Endothelial cell of hepatic sinusoid (primary cell): Measurements from ENCODE around the gene PTGDS.

Source experiments
- in situ Hi-C: cut with HindIII; loops from 2 replicates; pipeline ENCODE4 v1.10.0; 2017; ENCODE audit warnings: low sequenced_read_pairs

Gene PTGDS

GRCh38 chr9:136944519-136945332, 32.6 kb upstream of the PTGDS start, which contains the start of the genes C8G and FBXW5:
Gene C8G (plus strand): TSS chr9:136945243. CDS start chr9:136945321, 78 bp downstream.
Gene FBXW5 (minus strand): TSS chr9:136944738. CDS start chr9:136944083, 655 bp downstream.
- in situ Hi-C loops, result loop anchor here (5.0 to 25.0 kb wide), 2 partner anchors 83 to 218 kb away; partner anchors contain the start of genes ABCA2, LRRC26 and TMEM210

GRCh38 chr9:136945333-136946227, 31.7 kb upstream of the PTGDS start:
- in situ Hi-C loops, result loop anchor here (5.0 to 25.0 kb wide), 2 partner anchors 82 to 217 kb away; partner anchors contain the start of genes ABCA2, LRRC26 and TMEM210

- in situ Hi-C loops, result loop anchor here (5.0 to 25.0 kb wide), 2 partner anchors 81 to 216 kb away; partner anchors contain the start of genes ABCA2, LRRC26 and TMEM210
Measured at GRCh38 chr9:136946228-136947027, 30.9 kb upstream of the PTGDS start.

- in situ Hi-C loops, result loop anchor here (5.0 to 25.0 kb wide), 2 partner anchors 80 to 215 kb away; partner anchors contain the start of genes ABCA2, LRRC26 and TMEM210
Measured at GRCh38 chr9:136947028-136947891, 30.0 kb upstream of the PTGDS start.

GRCh38 chr9:136947955-136948510, 29.3 kb upstream of the PTGDS start:
- in situ Hi-C loops, result loop anchor here (5.0 to 25.0 kb wide), 2 partner anchors 79 to 214 kb away; partner anchors contain the start of genes ABCA2, LRRC26 and TMEM210

- in situ Hi-C loops, result loop anchor here (5.0 to 25.0 kb wide), 2 partner anchors 78 to 213 kb away; partner anchors contain the start of genes ABCA2, LRRC26 and TMEM210
Measured at GRCh38 chr9:136949239-136949816, 28.0 kb upstream of the PTGDS start.

- in situ Hi-C loops, result loop anchor here (5.0 to 25.0 kb wide), 2 partner anchors 77 to 212 kb away; partner anchors contain the start of genes ABCA2, LRRC26 and TMEM210
Measured at GRCh38 chr9:136949817-136950655, 27.3 kb upstream of the PTGDS start.

- in situ Hi-C loops, result no loop called here
Measured at GRCh38 chr9:136950656-136951276, 26.5 kb upstream of the PTGDS start.

- in situ Hi-C loops, result no loop called here
Measured at GRCh38 chr9:136951541-136952320, 25.6 kb upstream of the PTGDS start, which contains the start of gene LCN12. Gene LCN12 (plus strand): TSS chr9:136952273. CDS start chr9:136952328, 55 bp downstream.

- in situ Hi-C loops, result no loop called here
Measured at GRCh38 chr9:136952321-136952850, 24.9 kb upstream of the PTGDS start.

- in situ Hi-C loops, result no loop called here
Measured at GRCh38 chr9:136952876-136953770, 24.2 kb upstream of the PTGDS start.

- in situ Hi-C loops, result no loop called here
Measured at GRCh38 chr9:136953771-136954269, 23.5 kb upstream of the PTGDS start.

- in situ Hi-C loops, result no loop called here
Measured at GRCh38 chr9:136954270-136955083, 22.8 kb upstream of the PTGDS start.
